GM19452 (cell line): ENCODE measurements around the gene ITGA2.

Source experiments
- ATAC-seq: cut with Tn5 transposase; IDR thresholded peaks from one replicate; pipeline ENCODE4 v1.9.1; 2021; ENCODE audit not compliant: unreplicated experiment

The ITGA2 gene

DNA sequence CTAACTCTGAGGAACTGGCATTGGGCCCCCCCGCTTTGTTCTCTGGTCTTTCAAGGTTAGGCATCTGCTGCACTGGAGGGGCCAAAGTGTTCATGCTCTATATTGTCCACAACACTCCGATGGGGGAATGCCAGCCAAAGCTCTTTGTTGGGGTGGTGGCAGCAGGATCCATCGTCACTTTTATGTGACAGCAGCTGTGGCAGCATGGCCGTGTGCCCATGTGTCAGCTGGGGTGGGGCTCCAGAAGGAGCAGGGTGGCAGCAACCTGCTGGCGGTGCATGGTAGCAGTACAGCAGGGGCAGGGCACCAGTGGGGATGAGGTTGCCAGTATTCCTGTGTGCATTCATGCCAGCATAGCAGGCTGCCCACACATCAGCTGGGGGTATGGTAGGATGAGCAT is 28.2 kb downstream of the ITGA2 start:
- ATAC-seq = no peak

DNA sequence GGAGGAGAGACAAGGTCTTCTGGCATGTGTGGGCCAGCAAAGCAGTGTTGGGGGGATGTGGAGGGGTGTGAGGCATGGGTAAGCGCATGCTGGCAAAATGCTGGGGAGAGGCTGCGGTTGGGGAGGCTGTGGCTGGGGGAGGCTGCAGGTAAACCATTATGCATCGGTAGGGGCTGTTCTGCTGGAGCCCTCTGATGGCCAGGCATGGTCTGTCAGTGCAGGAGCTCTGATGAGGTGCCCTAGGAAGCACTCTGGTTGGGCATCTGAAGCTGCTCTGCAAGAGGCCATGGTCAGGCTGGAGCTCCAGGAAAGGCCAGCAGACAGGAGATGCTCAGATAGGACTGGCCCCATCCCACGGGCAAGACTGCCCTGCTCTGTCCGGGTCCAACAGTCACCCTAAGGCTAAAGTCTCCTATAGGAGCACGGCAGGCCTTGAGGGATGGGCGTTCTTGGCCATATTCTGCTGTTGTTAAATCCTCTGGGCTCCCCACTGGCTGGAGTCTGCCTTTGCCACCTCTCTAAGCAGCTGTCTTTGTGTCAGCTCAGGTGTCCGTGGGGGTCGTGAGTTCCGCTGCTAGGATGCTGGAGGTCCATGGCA is 28.7 kb downstream of the ITGA2 start:
- no peak for ATAC-seq

DNA sequence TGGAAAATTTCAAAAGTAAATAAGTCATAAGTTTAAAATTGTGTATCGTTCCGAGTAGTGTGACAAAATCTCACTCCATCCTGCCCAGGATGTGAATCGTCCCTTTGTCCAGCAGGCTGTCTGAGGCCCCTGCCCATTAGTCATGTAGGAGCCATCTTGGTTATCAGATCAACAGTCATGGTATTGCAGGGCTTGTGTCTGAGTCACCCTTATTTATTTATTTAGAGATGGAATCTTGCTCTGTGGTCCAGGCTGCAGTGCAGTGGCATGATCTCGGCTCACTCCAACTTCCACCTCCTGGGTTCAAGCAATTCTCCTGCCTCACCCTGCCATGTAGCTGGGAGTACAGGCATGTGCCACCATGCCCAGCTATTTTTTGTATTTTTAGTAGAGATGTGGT is 30.2 kb downstream of the ITGA2 start:
- ATAC-seq = no peak

DNA sequence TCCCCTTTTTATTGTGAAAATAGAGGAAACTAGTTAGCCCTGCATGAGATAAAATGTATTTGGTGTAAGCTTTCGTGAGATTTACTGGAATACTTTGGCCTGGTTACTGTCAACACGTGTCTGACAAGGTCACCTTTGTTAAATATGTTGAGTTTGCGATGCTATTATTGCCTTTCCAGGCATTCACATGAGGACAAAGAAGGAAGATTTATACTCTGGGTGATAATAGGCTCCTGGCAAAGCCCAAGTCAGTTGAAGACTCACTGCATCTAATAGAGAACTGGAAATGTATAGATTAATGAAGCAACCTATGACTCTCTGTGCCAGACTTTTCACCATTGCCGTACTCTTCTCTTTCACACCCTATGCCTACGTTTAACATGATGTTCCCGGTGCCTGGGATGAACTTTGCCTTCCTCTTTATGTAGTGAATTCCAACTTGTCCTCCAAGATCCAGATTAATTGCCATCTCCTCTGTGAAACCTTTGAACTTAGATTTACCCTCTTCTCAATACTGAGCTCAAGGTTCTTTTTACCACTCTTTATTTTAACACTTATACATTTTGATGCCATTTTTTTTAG is 33.9 kb downstream of the ITGA2 start:
- ATAC-seq = no peak

DNA sequence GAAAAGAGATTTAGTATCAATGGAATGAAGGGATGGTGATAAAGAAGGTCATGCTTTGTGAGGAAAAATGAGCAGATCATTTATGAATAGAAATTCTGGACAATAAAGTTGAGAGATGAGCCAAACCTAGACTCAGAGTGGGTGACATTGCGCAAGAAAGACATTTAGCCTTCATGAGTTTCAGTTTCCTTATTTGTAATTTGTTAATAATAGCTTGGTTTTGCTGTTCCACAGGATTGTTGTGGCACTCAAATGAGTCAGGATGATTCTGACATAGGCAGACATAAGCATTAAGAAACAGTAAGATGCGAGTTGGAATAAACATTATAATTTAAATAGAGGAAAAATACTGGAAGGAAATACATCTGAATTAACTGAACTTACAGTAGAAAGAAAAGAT is 34.8 kb downstream of the ITGA2 start:
- ATAC-seq = peak; percentile 87

GRCh38 chr5:53024535-53024934 is 35.4 kb downstream of the ITGA2 start:
- ATAC-seq = no peak

DNA sequence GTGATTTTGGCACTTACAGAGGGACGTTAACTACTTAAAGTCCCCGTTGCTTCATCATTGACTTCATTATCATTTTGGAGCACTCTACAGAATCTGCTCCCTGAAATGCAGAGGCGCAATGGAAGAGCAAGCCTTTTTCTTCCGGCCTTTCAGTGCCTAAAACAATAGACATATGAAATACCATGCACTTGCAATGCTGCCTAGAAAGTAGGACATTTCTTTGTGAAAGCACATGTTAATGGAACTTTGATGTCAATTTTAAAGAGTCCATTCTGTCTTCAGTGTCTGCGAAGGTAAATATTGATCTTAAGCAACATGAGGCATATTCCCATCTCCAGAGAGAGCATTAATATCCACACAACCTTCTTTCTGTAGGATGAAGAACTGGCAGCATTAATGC is 36.3 kb downstream of the ITGA2 start:
- ATAC-seq = no peak

- ATAC-seq = no peak
Measured at GRCh38 chr5:53027913-53028312, 38.8 kb downstream of the ITGA2 start.

- no peak for ATAC-seq
Measured at GRCh38 chr5:53029608-53030007, 40.5 kb downstream of the ITGA2 start.

- no peak for ATAC-seq
Measured at GRCh38 chr5:53030893-53031292, 41.7 kb downstream of the ITGA2 start.

- no peak for ATAC-seq
Measured at GRCh38 chr5:53031695-53032096, 42.5 kb downstream of the ITGA2 start.

DNA sequence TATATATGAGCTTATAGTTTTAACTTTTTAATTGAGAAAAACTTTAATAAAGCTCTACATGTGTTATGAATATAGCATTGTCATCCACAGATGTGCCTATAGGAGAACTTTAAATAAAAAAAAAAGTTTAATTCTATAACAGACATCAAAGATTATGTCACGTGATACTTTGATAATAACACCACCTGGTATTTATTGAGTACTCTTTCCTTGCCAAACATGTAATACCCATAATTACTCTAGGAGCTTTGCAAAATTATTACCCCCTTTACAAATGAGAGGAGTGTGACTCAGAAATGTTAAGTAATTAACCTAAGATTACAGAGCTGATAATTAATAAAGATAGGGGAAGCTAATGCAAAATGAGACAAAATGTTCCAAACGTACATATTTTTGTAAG is 43.0 kb downstream of the ITGA2 start:
- ATAC-seq = no peak

- ATAC-seq = no peak
Measured at GRCh38 chr5:53034832-53035231, 45.7 kb downstream of the ITGA2 start.

DNA sequence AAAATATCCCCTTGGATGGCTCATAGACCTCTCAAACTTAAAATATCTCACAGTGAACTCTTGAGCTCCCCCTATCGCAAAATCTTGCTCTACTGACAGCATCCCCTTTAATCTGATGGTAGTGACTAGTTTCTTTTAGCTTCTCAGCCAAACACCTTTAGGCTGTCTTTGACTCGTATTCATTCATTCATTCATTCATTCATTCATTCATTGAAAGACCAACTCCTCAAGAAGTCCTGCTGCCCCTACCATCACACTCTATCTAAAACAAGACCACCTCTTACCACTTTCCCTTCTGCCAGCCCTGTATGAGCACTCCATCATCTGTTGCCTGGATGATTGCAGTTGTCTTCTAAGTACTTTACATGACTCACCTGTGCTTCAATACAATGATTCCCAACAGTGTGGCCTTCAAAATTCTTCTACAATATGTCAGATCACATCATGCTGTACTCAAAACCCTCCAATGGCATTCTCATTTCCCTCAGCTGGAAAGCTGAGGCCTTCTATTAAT is 46.8 kb downstream of the ITGA2 start:
- no peak for ATAC-seq

DNA sequence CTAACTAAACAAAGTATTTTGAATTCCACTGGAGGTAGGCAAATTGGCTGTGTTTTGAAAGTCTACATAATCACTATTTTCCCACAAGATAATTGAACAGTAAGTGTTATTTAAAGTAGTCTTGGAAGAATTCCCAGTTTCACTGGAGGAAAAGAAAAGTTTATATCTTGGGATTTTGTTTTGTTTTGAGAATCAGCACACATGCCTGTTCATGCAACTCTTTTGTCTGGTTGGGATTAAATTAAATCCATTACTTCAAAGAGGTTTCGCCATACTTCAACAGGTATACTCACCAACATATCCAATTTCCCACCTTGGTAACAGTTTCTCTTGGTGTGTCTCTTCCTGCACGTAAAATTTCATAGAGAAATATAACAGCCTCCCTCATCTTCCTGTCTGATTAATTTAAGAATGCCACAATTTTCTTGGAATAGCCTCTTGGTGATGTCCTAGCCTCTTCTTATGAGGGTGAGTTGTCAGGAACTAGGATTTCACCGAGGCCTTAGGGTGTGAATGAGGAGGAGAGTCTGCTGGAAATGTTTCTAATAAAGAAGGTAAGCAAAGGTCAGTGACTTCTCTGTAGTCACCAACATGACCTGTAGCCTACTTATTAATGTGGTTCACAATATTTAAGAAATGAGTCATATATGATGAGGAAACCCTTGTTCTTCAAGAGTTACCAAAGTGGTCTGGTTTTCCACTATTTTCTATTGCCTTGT is 48.1 kb downstream of the ITGA2 start:
- no peak for ATAC-seq

DNA sequence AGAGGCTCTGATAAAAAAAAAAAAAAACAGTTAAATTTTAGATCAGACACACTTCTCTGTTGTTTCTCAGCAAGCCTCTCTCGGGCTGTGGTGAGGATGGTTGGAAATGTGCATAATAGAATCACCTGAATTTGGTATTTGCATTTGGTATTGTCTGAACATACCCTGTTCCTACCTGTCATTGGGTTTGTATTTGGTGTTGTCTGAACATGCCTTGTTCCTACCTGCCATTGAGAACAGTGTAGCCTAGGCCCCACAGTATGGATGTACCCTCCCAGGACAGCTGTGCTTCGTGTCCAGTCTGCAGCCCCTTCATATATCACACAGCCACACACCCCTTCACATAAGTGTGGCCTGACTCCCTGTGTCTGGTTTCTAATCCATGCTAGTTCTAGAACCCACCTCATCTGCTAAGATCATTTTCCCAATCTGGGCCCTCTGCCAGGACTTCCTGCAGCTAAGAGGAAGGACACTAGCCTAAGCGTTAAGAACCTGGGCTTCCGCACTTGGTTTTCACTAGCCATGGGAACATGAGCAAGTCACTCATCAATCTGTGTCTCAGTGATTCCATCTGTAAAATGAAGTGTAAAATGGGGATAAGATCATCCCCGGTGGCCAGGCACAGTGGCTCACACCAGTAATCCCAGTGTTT is 49.2 kb downstream of the ITGA2 start:
- ATAC-seq = no peak

GRCh38 chr5:53039855-53040254 is 50.7 kb downstream of the ITGA2 start:
- no peak for ATAC-seq

DNA sequence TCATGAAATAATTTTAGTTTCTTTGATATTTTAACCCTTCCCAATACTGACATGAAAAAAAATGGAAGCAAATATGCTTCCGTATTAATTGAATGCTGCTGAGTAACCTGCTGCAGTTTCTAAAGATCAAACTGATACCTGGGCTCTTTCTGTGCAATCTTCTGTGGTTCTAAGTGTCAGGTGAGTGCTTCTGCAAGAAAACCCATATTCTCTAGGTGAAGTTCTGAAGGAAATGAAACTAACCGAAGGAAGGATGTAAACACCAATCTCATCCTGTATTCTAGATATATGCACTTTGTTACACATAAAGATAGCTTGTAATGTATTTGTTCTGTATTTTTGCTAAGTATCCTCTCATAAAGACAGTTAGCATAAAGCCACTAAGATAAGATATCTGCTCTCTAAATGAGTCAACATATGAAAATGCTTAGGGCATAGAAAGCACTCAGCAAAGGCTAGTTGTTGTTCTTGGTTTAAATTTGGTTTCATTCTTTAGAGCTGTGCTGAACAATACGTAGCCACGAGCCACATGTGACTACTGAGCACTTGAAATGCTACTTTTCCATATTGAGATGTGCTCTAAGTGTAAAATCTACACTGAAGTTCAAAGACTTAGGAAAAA is 52.0 kb downstream of the ITGA2 start:
- peak; percentile 96 for ATAC-seq

GRCh38 chr5:53041740-53042139 is 52.6 kb downstream of the ITGA2 start:
- no peak for ATAC-seq

DNA sequence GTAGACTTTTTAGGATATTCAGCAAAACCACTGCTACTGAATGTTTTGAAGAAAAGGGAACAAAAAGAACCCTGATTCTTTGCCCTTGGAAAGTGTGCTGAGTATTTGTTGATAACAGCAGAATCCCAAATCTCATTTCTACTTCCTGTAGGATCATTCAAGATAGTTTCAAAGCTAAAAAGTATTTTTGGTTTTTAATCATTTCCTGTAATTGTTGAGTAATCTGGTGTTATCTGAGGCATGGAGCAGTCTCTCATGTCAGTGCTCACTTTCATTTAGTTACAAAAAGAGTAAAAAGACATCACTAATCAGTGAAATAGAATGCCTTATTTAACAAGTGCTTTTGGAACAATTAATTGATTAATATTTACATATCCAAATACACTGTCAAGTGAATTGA is 56.1 kb downstream of the ITGA2 start:
- ATAC-seq = no peak

DNA sequence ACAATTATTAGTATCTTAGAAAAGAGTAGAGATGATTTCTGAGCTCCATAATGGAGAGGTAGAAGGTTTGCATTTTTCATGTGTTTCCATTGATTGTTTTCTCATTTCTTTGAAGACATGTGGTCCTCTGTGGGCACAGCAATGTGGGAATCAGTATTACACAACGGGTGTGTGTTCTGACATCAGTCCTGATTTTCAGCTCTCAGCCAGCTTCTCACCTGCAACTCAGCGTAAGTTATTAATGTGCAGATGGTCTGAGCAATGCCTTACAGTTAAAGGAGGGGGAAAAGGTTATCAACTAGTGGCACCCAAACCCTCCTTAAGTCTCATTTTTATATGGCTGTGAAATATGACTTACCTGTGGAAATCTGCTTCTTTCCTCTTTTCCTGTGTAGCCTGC is 59.1 kb downstream of the ITGA2 start:
- no peak for ATAC-seq
